Measurements from ENCODE around the gene HEPH.
"Not testable (repeated sequence)": the region's sequence is repeated elsewhere in the genome, so short reads cannot be mapped to it uniquely, and the experiment has no call there.

HEPH gene

GRCh38 chrX:66232296-66232695, 68.2 kb downstream of the HEPH start:
- Histone ChIP-seq H3K4me2 (ENCODE audit: low read depth, low read length, poor library complexity, severe bottlenecking) (no peak overlapping the region), H4K20me1 (ENCODE audit: insufficient read depth, low read length, poor library complexity, severe bottlenecking) (no peaks in the 10 kb centered on the region), H3K9me3 (ENCODE audit: insufficient read depth, low read depth, low read length) (no peaks in the 10 kb centered on the region), H3K36me3 (ENCODE audit: insufficient read depth, low read length) (no peaks in the 10 kb centered on the region), H3K79me2 (ENCODE audit: insufficient read depth, low read length) (no peaks in the 10 kb centered on the region), H3K27me3 (ENCODE audit: insufficient read depth, low read length, poor library complexity, severe bottlenecking) (no peaks in the 10 kb centered on the region), H3K9me2 (replicated peaks; ENCODE audit: low read depth, low read length) (no peaks in the 10 kb centered on the region), H3K4me3 (ENCODE audit: low read length, poor library complexity, severe bottlenecking) (no peak overlapping the region), H3K4me1 (ENCODE audit: insufficient read depth, low read length, poor library complexity, severe bottlenecking) (no peaks in the 10 kb centered on the region), H3K9ac (ENCODE audit: low read depth, low read length, poor library complexity, severe bottlenecking) (no peak overlapping the region), H3F3A (ENCODE audit: low read depth) (no peaks in the 10 kb centered on the region), H2AFZ (ENCODE audit: low read length) (no peak overlapping the region)
- no peak for TF ChIP-seq EZH2phosphoT487 (IDR thresholded peaks at IDR 0.05; ENCODE audit: borderline replicate concordance)
- TF ChIP-seq CTCF (conservative IDR thresholded peaks at IDR 0.05; ENCODE audit: low read length), result no peak

GRCh38 chrX:66233209-66233608, 69.2 kb downstream of the HEPH start:
- Histone ChIP-seq H3K9me3 (ENCODE audit: insufficient read depth, low read depth, low read length) (no peaks in the 10 kb centered on the region), H3F3A (ENCODE audit: low read depth) (no peaks in the 10 kb centered on the region), H3K4me1 (ENCODE audit: insufficient read depth, low read length, poor library complexity, severe bottlenecking) (no peaks in the 10 kb centered on the region), H3K27me3 (ENCODE audit: insufficient read depth, low read length, poor library complexity, severe bottlenecking) (no peaks in the 10 kb centered on the region), H3K4me2 (ENCODE audit: low read depth, low read length, poor library complexity, severe bottlenecking) (no peak overlapping the region), H3K79me2 (ENCODE audit: insufficient read depth, low read length) (no peaks in the 10 kb centered on the region), H3K9me2 (replicated peaks; ENCODE audit: low read depth, low read length) (no peaks in the 10 kb centered on the region), H3K4me3 (ENCODE audit: low read length, poor library complexity, severe bottlenecking) (no peak overlapping the region), H4K20me1 (ENCODE audit: insufficient read depth, low read length, poor library complexity, severe bottlenecking) (no peaks in the 10 kb centered on the region), H3K9ac (ENCODE audit: low read depth, low read length, poor library complexity, severe bottlenecking) (no peak overlapping the region), H3K36me3 (ENCODE audit: insufficient read depth, low read length) (no peaks in the 10 kb centered on the region), H2AFZ (ENCODE audit: low read length) (no peak overlapping the region)
- no peak for TF ChIP-seq CTCF (conservative IDR thresholded peaks at IDR 0.05; ENCODE audit: low read length)
- TF ChIP-seq EZH2phosphoT487 (IDR thresholded peaks at IDR 0.05; ENCODE audit: borderline replicate concordance), result no peak

GRCh38 chrX:66233904-66234303, 69.9 kb downstream of the HEPH start:
- H3K36me3 ChIP-seq (ENCODE audit: insufficient read depth, low read length); H3K4me2 ChIP-seq (ENCODE audit: low read depth, low read length, poor library complexity, severe bottlenecking); H3K27me3 ChIP-seq (ENCODE audit: insufficient read depth, low read length, poor library complexity, severe bottlenecking); H3K9ac ChIP-seq (ENCODE audit: low read depth, low read length, poor library complexity, severe bottlenecking); H3K4me1 ChIP-seq (ENCODE audit: insufficient read depth, low read length, poor library complexity, severe bottlenecking); H3K9me2 ChIP-seq (replicated peaks; ENCODE audit: low read depth, low read length); H2AFZ ChIP-seq (ENCODE audit: low read length); H3K79me2 ChIP-seq (ENCODE audit: insufficient read depth, low read length); H3K4me3 ChIP-seq (ENCODE audit: low read length, poor library complexity, severe bottlenecking); H3K9me3 ChIP-seq (ENCODE audit: insufficient read depth, low read depth, low read length); H4K20me1 ChIP-seq (ENCODE audit: insufficient read depth, low read length, poor library complexity, severe bottlenecking); H3F3A ChIP-seq (ENCODE audit: low read depth): not testable (repeated sequence)

GRCh38 chrX:66255359-66255967, 91.4 kb downstream of the HEPH start:
- Histone ChIP-seq H3K9me3 (ENCODE audit: insufficient read depth, low read depth, low read length) (no peaks in the 10 kb centered on the region), H2AFZ (ENCODE audit: low read length) (no peak overlapping the region), H3F3A (ENCODE audit: low read depth) (no peaks in the 10 kb centered on the region), H4K20me1 (ENCODE audit: insufficient read depth, low read length, poor library complexity, severe bottlenecking) (no peaks in the 10 kb centered on the region), H3K4me1 (ENCODE audit: insufficient read depth, low read length, poor library complexity, severe bottlenecking) (no peaks in the 10 kb centered on the region), H3K9ac (ENCODE audit: low read depth, low read length, poor library complexity, severe bottlenecking) (no peak overlapping the region), H3K79me2 (ENCODE audit: insufficient read depth, low read length) (no peaks in the 10 kb centered on the region), H3K9me2 (replicated peaks; ENCODE audit: low read depth, low read length) (no peaks in the 10 kb centered on the region), H3K36me3 (ENCODE audit: insufficient read depth, low read length) (no peaks in the 10 kb centered on the region), H3K27me3 (ENCODE audit: insufficient read depth, low read length, poor library complexity, severe bottlenecking) (no peaks in the 10 kb centered on the region), H3K4me3 (ENCODE audit: low read length, poor library complexity, severe bottlenecking) (no peak overlapping the region), H3K4me2 (ENCODE audit: low read depth, low read length, poor library complexity, severe bottlenecking) (no peak overlapping the region)
- TF ChIP-seq CTCF (conservative IDR thresholded peaks at IDR 0.05; ENCODE audit: low read length) (no peak), EZH2phosphoT487 (IDR thresholded peaks at IDR 0.05; ENCODE audit: borderline replicate concordance) (no peak)

Data from Loucy (cell line).